Measurements from ENCODE around the gene SP100. TPM values are rescaled to one million over a fixed set of nuclear protein-coding genes. Genes with fewer than 3 reads are reported as not detected.

SP100 gene
- total RNA-seq, 2 experiments from 2014 or later: 242 to 243 TPM

GRCh38 chr2:230447036-230447435, 31.0 kb downstream of the SP100 start:
- Mint-ChIP-seq H3K36me3 (ENCODE audit: low read depth) (peaks cover 95% of the 10 kb centered on the region), H3K4me1 (ENCODE audit: low read depth) (peaks cover 66% of the 10 kb centered on the region), H3K9me3 (no peaks in the 10 kb centered on the region), H3K27ac (peak overlapping the region; percentile 75), H3K27me3 (no peaks in the 10 kb centered on the region), H3K4me3 (no peak overlapping the region)
- peaks cover 89% of the 10 kb centered on the region for H3K36me3 ChIP-seq (ENCODE audit: insufficient read depth, low read length)
- ChIA-PET CTCF (no interaction called here), POLR2A (interaction anchor here (0.7 to 1.5 kb wide), 4 partner anchors 10 to 227 kb away, joined by 3 to 5 read pairs (median 4); partner anchors contain the start of gene SP110)
- intact Hi-C loops (cut with DNase I, micrococcal nuclease): loop anchor here in 1 of 2 experiments (5.0 kb wide), 1 partner anchor 35 kb away; no protein-coding TSS in a partner anchor
- H3K4me3 ChIP-seq (ENCODE audit: low read length): no peak overlapping the region
- peaks cover 33% of the 10 kb centered on the region for H3K4me1 ChIP-seq (ENCODE audit: insufficient read depth, low read length)
- H3K27me3 ChIP-seq (ENCODE audit: control insufficient read depth in 1 of 2, insufficient read depth in 2 of 2, low read length in 2 of 2): no peaks in the 10 kb centered on the region
- DNase-seq (no peak), ATAC-seq (ENCODE audit: poor library complexity) (no peak)
- H3K27ac ChIP-seq (ENCODE audit: low read depth in 1 of 2, low read length in 2 of 2): peak overlapping the region; percentile 14 to 41
- no peak for TF ChIP-seq CTCF (IDR thresholded peaks at IDR 0.05)
- no peaks in the 10 kb centered on the region for H3K9me3 ChIP-seq (ENCODE audit: control insufficient read depth in 1 of 2, insufficient read depth in 1 of 2, low read length in 2 of 2)

GRCh38 chr2:230447455-230448451, 31.8 kb downstream of the SP100 start:
- peaks cover 97% of the 10 kb centered on the region for H3K36me3 Mint-ChIP-seq (ENCODE audit: low read depth)
- ChIA-PET POLR2A (interaction anchor here (0.6 to 1.5 kb wide), 6 partner anchors 19 to 291 kb away, joined by 3 to 5 read pairs (median 3); partner anchors contain the start of gene SP110), CTCF (no interaction called here)
- DNase-seq (peak in 3 of 14 experiments; percentile 62 to 69 (median 66)), ATAC-seq (ENCODE audit: poor library complexity) (peak; percentile 86)
- intact Hi-C loops (cut with DNase I, micrococcal nuclease): loop anchor here in 1 of 2 experiments (5.0 kb wide), 1 partner anchor 35 kb away; no protein-coding TSS in a partner anchor
- peaks cover 60% of the 10 kb centered on the region for H3K4me1 Mint-ChIP-seq (ENCODE audit: low read depth)
- H3K9me3 Mint-ChIP-seq: no peaks in the 10 kb centered on the region
- Histone ChIP-seq H3K4me1 (ENCODE audit: insufficient read depth, low read length) (peaks cover 33% of the 10 kb centered on the region), H3K4me3 (ENCODE audit: low read length) (no peak overlapping the region), H3K36me3 (ENCODE audit: insufficient read depth, low read length) (peaks cover 95% of the 10 kb centered on the region), H3K27ac (ENCODE audit: low read depth in 1 of 2, low read length in 2 of 2) (peak overlapping the region; percentile 41 to 42), H3K27me3 (ENCODE audit: control insufficient read depth in 1 of 2, insufficient read depth in 2 of 2, low read length in 2 of 2) (no peaks in the 10 kb centered on the region), H3K9me3 (ENCODE audit: control insufficient read depth in 1 of 2, insufficient read depth in 1 of 2, low read length in 2 of 2) (no peaks in the 10 kb centered on the region)
- peak overlapping the region; percentile 3 for H3K4me3 Mint-ChIP-seq
- no peaks in the 10 kb centered on the region for H3K27me3 Mint-ChIP-seq
- H3K27ac Mint-ChIP-seq: peak overlapping the region; percentile 75
- TF ChIP-seq CTCF (IDR thresholded peaks at IDR 0.05): no peak

- no peaks in the 10 kb centered on the region for H3K9me3 Mint-ChIP-seq
- TF ChIP-seq CTCF (IDR thresholded peaks at IDR 0.05): no peak
- ChIA-PET CTCF (no interaction called here), POLR2A (interaction anchor here (0.6 kb wide), 1 partner anchor 586 kb away, joined by 3 read pairs; no protein-coding TSS in a partner anchor)
- no peak overlapping the region for H3K4me3 Mint-ChIP-seq
- Histone ChIP-seq H3K27ac (ENCODE audit: low read depth in 1 of 2, low read length in 2 of 2) (no peak overlapping the region), H3K36me3 (ENCODE audit: insufficient read depth, low read length) (peaks cover 90% of the 10 kb centered on the region), H3K4me1 (ENCODE audit: insufficient read depth, low read length) (peaks cover 23% of the 10 kb centered on the region), H3K4me3 (ENCODE audit: low read length) (no peak overlapping the region), H3K9me3 (ENCODE audit: control insufficient read depth in 1 of 2, insufficient read depth in 1 of 2, low read length in 2 of 2) (no peaks in the 10 kb centered on the region), H3K27me3 (ENCODE audit: control insufficient read depth in 1 of 2, insufficient read depth in 2 of 2, low read length in 2 of 2) (no peaks in the 10 kb centered on the region)
- H3K27ac Mint-ChIP-seq: peak overlapping the region; percentile 0
- no peak for ATAC-seq (ENCODE audit: poor library complexity)
- H3K4me1 Mint-ChIP-seq (ENCODE audit: low read depth): peaks cover 74% of the 10 kb centered on the region
- DNase-seq: no peak
- intact Hi-C loops (cut with DNase I, micrococcal nuclease): loop anchor here in 1 of 2 experiments (5.0 kb wide), 1 partner anchor 38 kb away; no protein-coding TSS in a partner anchor
- H3K27me3 Mint-ChIP-seq: no peaks in the 10 kb centered on the region
- H3K36me3 Mint-ChIP-seq (ENCODE audit: low read depth): peaks cover 97% of the 10 kb centered on the region
Measured at GRCh38 chr2:230449901-230450467, 34.0 kb downstream of the SP100 start.
